Liver (tissue), 9 donors: ENCODE measurements around the gene NGB. TPM values are rescaled to one million over a fixed set of nuclear protein-coding genes. Genes with fewer than 3 reads are reported as not detected.

Source experiments
- DNase-seq: peaks from one replicate; pipeline ENCODE4 v3.0.0-alpha.2; 2017; ENCODE audit warnings: low spot score
- H3K27ac ChIP-seq, 2 donors: one replicate each; pipeline ENCODE4 v1.7.0; 2013; ENCODE audit warnings: inconsistent platforms in 2 of 2, low read length in 2 of 2, control low read depth in 1 of 2, low read depth in 1 of 2, mild to moderate bottlenecking in 1 of 2
- H3K27me3 ChIP-seq, 4 donors: one replicate each; pipeline versions ENCODE4 v1.6.1 to v1.7.0; 2013; ENCODE audit warnings: low read length in 3 of 4, inconsistent platforms in 1 of 4, mild to moderate bottlenecking in 1 of 4, moderate library complexity in 1 of 4; ENCODE audit not compliant: control insufficient read depth in 4 of 4, insufficient read depth in 4 of 4
- H3K36me3 ChIP-seq, 4 donors: one replicate each; pipeline versions ENCODE4 v1.6.1 to v1.7.0; 2013; ENCODE audit warnings: low read length in 3 of 4, mild to moderate bottlenecking in 3 of 4, low read depth in 1 of 4, moderate library complexity in 1 of 4; ENCODE audit not compliant: control insufficient read depth in 4 of 4, insufficient read depth in 3 of 4
- H3K4me1 ChIP-seq, 4 donors: one replicate each; pipeline versions ENCODE4 v1.6.1 to v1.7.0; 2013; ENCODE audit warnings: low read length in 3 of 4, mild to moderate bottlenecking in 3 of 4, moderate library complexity in 1 of 4; ENCODE audit not compliant: control insufficient read depth in 4 of 4, insufficient read depth in 4 of 4
- H3K4me3 ChIP-seq, 3 donors: one replicate each; pipeline versions ENCODE4 v1.6.1 to v1.7.0; 2013; ENCODE audit warnings: low read length in 3 of 3, control low read depth in 1 of 3, low read depth in 1 of 3, mild to moderate bottlenecking in 1 of 3
- H3K9ac ChIP-seq, 2 donors: one replicate each; pipeline ENCODE4 v1.7.0; 2013; ENCODE audit warnings: low read length in 2 of 2, mild to moderate bottlenecking in 2 of 2, moderate library complexity in 2 of 2, control low read depth in 1 of 2, low read depth in 1 of 2
- H3K9me3 ChIP-seq, 4 donors: one replicate each; pipeline versions ENCODE4 v1.6.1 to v1.7.0; 2013; ENCODE audit warnings: low read length in 3 of 4; ENCODE audit not compliant: control insufficient read depth in 4 of 4
- ATF3 ChIP-seq: IDR thresholded peaks from 2 replicates; pipeline ENCODE4 v1.6.1; 2016; ENCODE audit warnings: antibody characterized with exemption
- CTCF ChIP-seq: fragments of 150-350 bp; IDR thresholded peaks from 2 replicates; pipeline ENCODE4 v1.5.1; 2017; ENCODE audit warnings: improper control_type of control experiment, low read depth, low read length; ENCODE audit not compliant: missing input control
- EGR1 ChIP-seq, 2 donors: IDR thresholded peaks; 2 replicates each; pipeline ENCODE4 v1.6.1; 2016 to 2018; ENCODE audit warnings: antibody characterized with exemption in 2 of 2, low read depth in 2 of 2
- FOXA1 ChIP-seq: IDR thresholded peaks from 2 replicates; pipeline ENCODE4 v1.6.1; 2016; ENCODE audit warnings: antibody characterized with exemption
- FOXA2 ChIP-seq: IDR thresholded peaks from 2 replicates; pipeline ENCODE4 v1.6.1; 2016; ENCODE audit warnings: antibody characterized with exemption
- GABPA ChIP-seq, 2 donors: IDR thresholded peaks in 1 of 2; conservative IDR thresholded peaks in 1 of 2; 2 replicates each; pipeline ENCODE4 v1.6.1; 2016; ENCODE audit warnings: antibody characterized with exemption in 2 of 2, mild to moderate bottlenecking in 1 of 2, moderate library complexity in 1 of 2
- HNF4A ChIP-seq, 2 donors: conservative IDR thresholded peaks; 2 replicates each; pipeline ENCODE4 v1.6.1; 2016; ENCODE audit warnings: antibody characterized with exemption in 2 of 2, mild to moderate bottlenecking in 2 of 2
- HNF4G ChIP-seq: IDR thresholded peaks from 2 replicates; pipeline ENCODE4 v1.6.1; 2016; ENCODE audit warnings: antibody characterized with exemption
- JUND ChIP-seq, 2 donors: IDR thresholded peaks; 2 replicates each; pipeline ENCODE4 v1.6.1; 2016; ENCODE audit warnings: antibody characterized with exemption in 2 of 2
- MAX ChIP-seq: IDR thresholded peaks from 2 replicates; pipeline ENCODE4 v1.6.1; 2016; ENCODE audit warnings: antibody characterized with exemption
- NR2F2 ChIP-seq: IDR thresholded peaks from 2 replicates; pipeline ENCODE4 v1.6.1; 2016; ENCODE audit warnings: antibody characterized with exemption
- RAD21 ChIP-seq, 2 donors: IDR thresholded peaks; 2 replicates each; pipeline ENCODE4 v1.6.1; 2016; ENCODE audit warnings: antibody characterized with exemption in 2 of 2, mild to moderate bottlenecking in 2 of 2
- REST ChIP-seq: IDR thresholded peaks from 2 replicates; pipeline ENCODE4 v1.6.1; 2016; ENCODE audit warnings: antibody characterized with exemption, mild to moderate bottlenecking
- RXRA ChIP-seq, 2 donors: IDR thresholded peaks; 2 replicates each; pipeline ENCODE4 v1.6.1; 2017 to 2018; ENCODE audit warnings: antibody characterized with exemption in 2 of 2, mild to moderate bottlenecking in 1 of 2
- SP1 ChIP-seq: IDR thresholded peaks from 2 replicates; pipeline ENCODE4 v1.6.1; 2018; ENCODE audit warnings: antibody characterized with exemption, mild to moderate bottlenecking
- TAF1 ChIP-seq: conservative IDR thresholded peaks from 2 replicates; pipeline ENCODE4 v1.6.1; 2016; ENCODE audit warnings: antibody characterized with exemption, mild to moderate bottlenecking
- YY1 ChIP-seq: IDR thresholded peaks from 2 replicates; pipeline ENCODE4 v1.6.1; 2016; ENCODE audit warnings: antibody characterized with exemption, mild to moderate bottlenecking
- ZBTB33 ChIP-seq: IDR thresholded peaks from 2 replicates; pipeline ENCODE4 v1.6.1; 2016; ENCODE audit warnings: antibody characterized with exemption
- WGBS: extraction: QIAGEN DNeasy Blood & Tissue Kit; methylation state at CpG from one replicate; pipeline ENCODE4 v1.1.7; 2013; 5-methylcytosine and 5-hydroxymethylcytosine counted together
- polyA plus RNA-seq, 2 donors: library from polyadenylated mRNA; stranded (reverse) in 1 of 2; unstranded in 1 of 2; fragments of 200-250 nt in 1 of 2; fragments of >200 nt in 1 of 2; fragmentation: Nextera tagmentation in 1 of 2; extraction: Ambion mirVana in 1 of 2; gene quantifications; one replicate each; pipeline versions ENCODE4 v1.2.1 to v1.2.3, GENCODE V29; 2013 to 2015
- total RNA-seq, 2 donors: library from RNA; depleted of rRNA; stranded (reverse); fragments of >200 nt; gene quantifications; one replicate each; pipeline ENCODE4 v1.2.3, GENCODE V29; 2014
- donor health status: healthy.
- donor health status: healthy.
- donor health status: healthy.
- donor health status: healthy.
- donor health status: healthy.

Gene NGB
- total and polyA plus RNA-seq, 4 donors, result not detected

- no peak overlapping the region for H3K4me3 ChIP-seq
- no peak for TF ChIP-seq HNF4A (conservative IDR thresholded peaks at IDR 0.05)
- TF ChIP-seq YY1, result no peak
- TF ChIP-seq SP1, result no peak
- TF ChIP-seq JUND (IDR thresholded peaks at IDR 0.05), result no peak
- TF ChIP-seq TAF1, result no peak
- TF ChIP-seq GABPA (IDR thresholded peaks at IDR 0.05 in 1 of 2, conservative IDR thresholded peaks at IDR 0.05 in 1 of 2), result no peak
- no peak for TF ChIP-seq EGR1 (IDR thresholded peaks at IDR 0.05; ENCODE audit: low read depth in 2 of 2)
- TF ChIP-seq REST, result no peak
- TF ChIP-seq FOXA1, result no peak
- TF ChIP-seq RAD21 (IDR thresholded peaks at IDR 0.05), result no peak
- TF ChIP-seq HNF4G, result no peak
- no peak for TF ChIP-seq ZBTB33
- no peak for TF ChIP-seq NR2F2
- TF ChIP-seq CTCF, result no peak
- no peak for TF ChIP-seq ATF3
- no peak for TF ChIP-seq MAX
- no peak for TF ChIP-seq RXRA (IDR thresholded peaks at IDR 0.05)
- no peak for TF ChIP-seq FOXA2
These were observed 19.1 kb downstream of the NGB start for GRCh38 chr14:77251870-77252269.

More at GRCh38 chr14:77251870-77252269, 19.1 kb downstream of the NGB start:
- DNase-seq, result no peak
- H3K36me3 ChIP-seq, result no peaks in the 10 kb centered on the region
- H3K27me3 ChIP-seq, result peaks cover 0 to 4% (median 0%) of the 10 kb centered on the region in 4 donors
- H3K4me1 ChIP-seq, result no peaks in the 10 kb centered on the region
- no peaks in the 10 kb centered on the region for H3K9me3 ChIP-seq
- H3K27ac ChIP-seq, result no peak overlapping the region
- no peak overlapping the region for H3K9ac ChIP-seq
- WGBS, result 95% methylated on average over 11 of the region's 11 CpGs
